ENCODE data around the gene ZBP1. TPM values are rescaled to one million over a fixed set of nuclear protein-coding genes. Genes with fewer than 3 reads are reported as not detected.

ZBP1 gene
- total RNA-seq, 2 experiments from 2014 or later: 39.0 to 40.1 TPM

DNA sequence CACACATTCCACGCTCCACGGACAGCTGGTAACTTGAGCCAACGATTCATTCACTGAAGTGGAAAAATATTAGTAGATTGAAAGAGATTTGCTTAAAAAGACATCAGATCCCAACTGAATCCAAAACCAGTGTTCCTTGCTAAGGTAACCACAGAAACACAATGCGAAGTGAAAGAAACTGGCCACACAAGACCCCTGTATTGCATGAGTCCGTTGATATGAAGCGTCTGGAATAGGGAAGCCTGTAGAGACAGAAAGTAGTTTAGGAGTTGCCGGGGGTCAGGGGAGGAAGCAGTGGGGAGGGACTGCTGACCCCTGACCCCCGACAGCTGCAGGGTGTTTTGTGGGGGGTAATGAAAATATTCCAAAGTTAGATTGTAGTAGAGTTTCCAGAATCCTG lies 49.3 kb downstream of the ZBP1 start:
- Mint-ChIP-seq H3K27me3 (peaks cover 60% of the 10 kb centered on the region), H3K4me1 (ENCODE audit: low read depth) (no peaks in the 10 kb centered on the region), H3K9me3 (no peaks in the 10 kb centered on the region), H3K4me3 (no peak overlapping the region), H3K36me3 (ENCODE audit: low read depth) (no peaks in the 10 kb centered on the region), H3K27ac (no peak overlapping the region)
- DNase-seq (no peak), ATAC-seq (ENCODE audit: poor library complexity) (no peak)
- Histone ChIP-seq H3K4me3 (ENCODE audit: low read length) (no peak overlapping the region), H3K9me3 (ENCODE audit: control insufficient read depth in 1 of 2, insufficient read depth in 1 of 2, low read length in 2 of 2) (no peaks in the 10 kb centered on the region), H3K27me3 (ENCODE audit: control insufficient read depth in 1 of 2, insufficient read depth in 2 of 2, low read length in 2 of 2) (peaks cover 8 to 19% of the 10 kb centered on the region in 2 experiments), H3K36me3 (ENCODE audit: insufficient read depth, low read length) (no peaks in the 10 kb centered on the region), H3K27ac (ENCODE audit: low read depth in 1 of 2, low read length in 2 of 2) (no peak overlapping the region), H3K4me1 (ENCODE audit: insufficient read depth, low read length) (no peaks in the 10 kb centered on the region)
- TF ChIP-seq, protein P1, sequence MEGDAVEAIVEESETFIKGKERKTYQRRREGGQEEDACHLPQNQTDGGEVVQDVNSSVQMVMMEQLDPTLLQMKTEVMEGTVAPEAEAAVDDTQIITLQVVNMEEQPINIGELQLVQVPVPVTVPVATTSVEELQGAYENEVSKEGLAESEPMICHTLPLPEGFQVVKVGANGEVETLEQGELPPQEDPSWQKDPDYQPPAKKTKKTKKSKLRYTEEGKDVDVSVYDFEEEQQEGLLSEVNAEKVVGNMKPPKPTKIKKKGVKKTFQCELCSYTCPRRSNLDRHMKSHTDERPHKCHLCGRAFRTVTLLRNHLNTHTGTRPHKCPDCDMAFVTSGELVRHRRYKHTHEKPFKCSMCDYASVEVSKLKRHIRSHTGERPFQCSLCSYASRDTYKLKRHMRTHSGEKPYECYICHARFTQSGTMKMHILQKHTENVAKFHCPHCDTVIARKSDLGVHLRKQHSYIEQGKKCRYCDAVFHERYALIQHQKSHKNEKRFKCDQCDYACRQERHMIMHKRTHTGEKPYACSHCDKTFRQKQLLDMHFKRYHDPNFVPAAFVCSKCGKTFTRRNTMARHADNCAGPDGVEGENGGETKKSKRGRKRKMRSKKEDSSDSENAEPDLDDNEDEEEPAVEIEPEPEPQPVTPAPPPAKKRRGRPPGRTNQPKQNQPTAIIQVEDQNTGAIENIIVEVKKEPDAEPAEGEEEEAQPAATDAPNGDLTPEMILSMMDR (IDR thresholded peaks at IDR 0.05): no peak
- intact Hi-C loops (cut with DNase I, micrococcal nuclease): no loop called here
- POLR2A ChIA-PET: no interaction called here
- CTCF ChIA-PET: no interaction called here

DNA sequence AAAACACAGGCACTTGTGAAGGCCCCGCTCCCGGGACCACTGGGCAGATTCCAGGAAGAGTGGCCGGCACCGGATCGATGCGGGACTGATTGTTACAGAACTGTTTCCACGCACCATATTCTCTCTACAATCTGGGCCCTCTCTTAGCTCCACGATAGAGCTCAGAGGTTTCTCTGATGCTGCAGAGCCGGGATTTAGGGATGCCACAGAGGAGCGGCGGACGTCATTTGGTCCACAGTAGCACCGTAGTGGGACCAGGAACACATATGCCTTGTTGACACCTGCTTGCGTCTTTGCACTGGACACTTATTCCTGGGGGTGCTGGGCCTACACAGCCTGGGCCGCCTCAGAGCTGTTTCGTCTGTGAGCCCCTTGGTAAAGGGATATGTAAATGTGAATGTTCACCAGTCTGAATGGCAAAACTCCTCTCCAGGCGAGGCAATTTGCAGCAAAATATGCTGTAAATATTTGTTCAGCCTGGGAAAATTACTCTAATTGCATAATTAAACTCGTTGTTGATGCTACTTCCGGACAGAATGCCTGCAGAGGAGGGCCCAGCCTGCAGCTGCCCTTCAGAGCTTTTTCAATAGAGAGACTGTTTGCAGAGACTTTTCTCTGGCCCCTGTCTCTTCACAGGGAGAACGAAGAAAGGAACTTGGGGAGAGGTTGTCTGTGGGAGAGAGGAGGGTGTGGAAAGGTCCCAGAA lies 49.9 kb downstream of the ZBP1 start:
- no peak for DNase-seq
- H3K27ac Mint-ChIP-seq: no peak overlapping the region
- H3K9me3 Mint-ChIP-seq: no peaks in the 10 kb centered on the region
- no peak for ATAC-seq (ENCODE audit: poor library complexity)
- Histone ChIP-seq H3K4me1 (ENCODE audit: insufficient read depth, low read length) (no peaks in the 10 kb centered on the region), H3K27me3 (ENCODE audit: control insufficient read depth in 1 of 2, insufficient read depth in 2 of 2, low read length in 2 of 2) (peaks cover 4 to 12% of the 10 kb centered on the region in 2 experiments), H3K4me3 (ENCODE audit: low read length) (no peak overlapping the region), H3K27ac (ENCODE audit: low read depth in 1 of 2, low read length in 2 of 2) (no peak overlapping the region), H3K36me3 (ENCODE audit: insufficient read depth, low read length) (no peaks in the 10 kb centered on the region), H3K9me3 (ENCODE audit: control insufficient read depth in 1 of 2, insufficient read depth in 1 of 2, low read length in 2 of 2) (no peaks in the 10 kb centered on the region)
- no peaks in the 10 kb centered on the region for H3K4me1 Mint-ChIP-seq (ENCODE audit: low read depth)
- TF ChIP-seq, protein P1 (IDR thresholded peaks at IDR 0.05): no peak
- intact Hi-C loops (cut with DNase I, micrococcal nuclease): no loop called here
- no peaks in the 10 kb centered on the region for H3K36me3 Mint-ChIP-seq (ENCODE audit: low read depth)
- CTCF ChIA-PET: no interaction called here
- POLR2A ChIA-PET: no interaction called here
- H3K4me3 Mint-ChIP-seq: no peak overlapping the region
- peaks cover 60% of the 10 kb centered on the region for H3K27me3 Mint-ChIP-seq

DNA sequence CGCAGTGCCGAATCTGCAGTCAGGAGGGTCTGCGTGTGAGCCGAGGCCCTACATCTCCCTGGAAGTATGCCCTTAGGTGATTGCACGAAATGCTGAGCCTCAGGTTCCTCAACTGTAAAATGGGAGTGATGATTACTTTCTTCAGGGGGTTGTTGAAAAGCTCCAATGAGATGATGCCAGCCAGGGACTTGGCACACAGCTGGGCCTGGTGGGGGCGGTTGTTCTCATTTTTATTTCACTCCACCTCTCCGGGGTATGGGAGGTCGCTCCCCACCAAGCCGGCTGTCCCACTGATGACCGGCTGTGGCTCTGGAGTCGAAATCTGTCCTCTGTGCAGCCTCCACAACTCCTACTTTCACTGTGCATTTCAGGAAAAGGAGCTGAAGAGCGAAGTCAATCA lies 51.3 kb downstream of the ZBP1 start:
- Histone ChIP-seq H3K36me3 (ENCODE audit: insufficient read depth, low read length) (no peaks in the 10 kb centered on the region), H3K27ac (ENCODE audit: low read depth in 1 of 2, low read length in 2 of 2) (no peak overlapping the region), H3K27me3 (ENCODE audit: control insufficient read depth in 1 of 2, insufficient read depth in 2 of 2, low read length in 2 of 2) (peaks cover 4 to 13% of the 10 kb centered on the region in 2 experiments), H3K4me3 (ENCODE audit: low read length) (no peak overlapping the region), H3K4me1 (ENCODE audit: insufficient read depth, low read length) (no peaks in the 10 kb centered on the region), H3K9me3 (ENCODE audit: control insufficient read depth in 1 of 2, insufficient read depth in 1 of 2, low read length in 2 of 2) (no peaks in the 10 kb centered on the region)
- Mint-ChIP-seq H3K4me3 (no peak overlapping the region), H3K36me3 (ENCODE audit: low read depth) (no peaks in the 10 kb centered on the region), H3K4me1 (ENCODE audit: low read depth) (no peaks in the 10 kb centered on the region), H3K9me3 (no peaks in the 10 kb centered on the region), H3K27ac (no peak overlapping the region), H3K27me3 (peaks cover 66% of the 10 kb centered on the region)
- ChIA-PET POLR2A (no interaction called here), CTCF (no interaction called here)
- ATAC-seq (ENCODE audit: poor library complexity) (no peak), DNase-seq (no peak)
- intact Hi-C loops (cut with DNase I, micrococcal nuclease): no loop called here
- TF ChIP-seq, protein P1 (IDR thresholded peaks at IDR 0.05): no peak

Data from CD4-positive, alpha-beta T cell (primary cell).